HCT116 (cell line): Measurements from ENCODE around the gene CARD9. TPM values are rescaled to one million over a fixed set of nuclear protein-coding genes. Genes with fewer than 3 reads are reported as not detected.

Experiments
- ATAC-seq: fragments of 200-7000 bp; cut with Tn5 transposase; 2 replicates; pipeline ENCODE4 v1.9.1; 2020; ENCODE audit warnings: mild to moderate bottlenecking, moderate library complexity
- BruUV-seq: library from RNA; stranded (reverse); fragments of 400-500 nt; replicated peaks from 2 replicates; lab custom pipeline; 2021; lab: Mats Ljungman, UMichigan
- CTCF ChIA-PET: fragments of 300-600 bp; sonication (Branson Sonifier 250); formaldehyde crosslinking; loops from one replicate; lab custom pipeline; 2021; ENCODE audit warnings: antibody characterized with exemption; lab: Charles Lee
- POLR2A ChIA-PET: fragments of 300-600, 350-600 bp; sonication (Branson Sonifier 250); formaldehyde crosslinking; loops from one replicate; lab custom pipeline; 2021; ENCODE audit warnings: antibody characterized with exemption; lab: Charles Lee
- RAD21 ChIA-PET, 2 experiments: fragments of 300-600 bp; sonication (Branson Sonifier 250); formaldehyde crosslinking; loops; one replicate each; lab custom pipeline; 2023; ENCODE audit warnings: low total read pairs in 2 of 2; ENCODE audit not compliant: uncharacterized antibody in 2 of 2, unreplicated experiment in 2 of 2, low non-redundant PET in 1 of 2; lab: Charles Lee
- DNase-seq: peaks from one replicate; pipeline ENCODE4 v3.0.0-alpha.2; 2010; ENCODE audit warnings: low read depth, low spot score
- H2AFZ ChIP-seq: fragments of 200-600 bp; shearing (Covaris generic), sonication (generic); 2 replicates; pipeline ENCODE4 v1.6.1; 2017; ENCODE audit warnings: low read depth, mixed run types, mixed read lengths, antibody characterized with exemption, low read length; ENCODE audit not compliant: poor library complexity, severe bottlenecking
- H3K27ac ChIP-seq: 2 replicates; pipeline ENCODE4 v1.5.1; 2012; ENCODE audit warnings: low read depth, low read length
- H3K27me3 ChIP-seq: fragments of 200-600 bp; sonication (generic); 2 replicates; pipeline ENCODE4 v1.6.1; 2016; ENCODE audit warnings: mixed run types, low read length, mixed read lengths; ENCODE audit not compliant: insufficient read depth
- H3K36me3 ChIP-seq, 2 experiments: fragments of 200-500 bp in 1 of 2; fragments of 200-600 bp in 1 of 2; sonication (Bioruptor generic) in 1 of 2; sonication (generic) in 1 of 2; 2 replicates each; pipeline versions ENCODE4 v1.5.1 to v1.6.1; 2014 to 2016; ENCODE audit warnings: low read length in 2 of 2, inconsistent platforms in 1 of 2, mixed read lengths in 1 of 2, mixed run types in 1 of 2; ENCODE audit not compliant: insufficient read depth in 2 of 2, control insufficient read depth in 1 of 2
- H3K4me1 ChIP-seq, 2 experiments: fragments of 200-600 bp in 1 of 2; sonication (generic) in 1 of 2; 2 replicates each; pipeline versions ENCODE4 v1.5.1 to v1.6.1; 2012 to 2017; ENCODE audit warnings: low read length in 2 of 2, inconsistent platforms in 1 of 2, mild to moderate bottlenecking in 1 of 2, mixed read lengths in 1 of 2, mixed run types in 1 of 2, moderate library complexity in 1 of 2; ENCODE audit not compliant: insufficient read depth in 2 of 2, control insufficient read depth in 1 of 2
- H3K4me2 ChIP-seq: fragments of 200-600 bp; sonication (generic); 2 replicates; pipeline ENCODE4 v1.6.1; 2017; ENCODE audit warnings: mixed run types, low read length, mixed read lengths
- H3K4me3 ChIP-seq, 2 experiments: fragments of 200-600 bp in 1 of 2; sonication (generic) in 1 of 2; replicated peaks in 1 of 2; 2 replicates each; pipeline ENCODE4 v1.5.1; 2011 to 2016; ENCODE audit warnings: low read length in 2 of 2, control low read depth in 1 of 2, low read depth in 1 of 2, mild to moderate bottlenecking in 1 of 2, mixed read lengths in 1 of 2, mixed run types in 1 of 2
- H3K79me2 ChIP-seq: fragments of 200-600 bp; sonication (generic); 2 replicates; pipeline ENCODE4 v1.6.1; 2017; ENCODE audit warnings: mild to moderate bottlenecking, mixed run types, low read length, moderate library complexity, mixed read lengths; ENCODE audit not compliant: insufficient read depth
- H3K9ac ChIP-seq: fragments of 200-600 bp; sonication (generic); 2 replicates; pipeline ENCODE4 v1.6.1; 2016; ENCODE audit warnings: low read length, mixed read lengths
- H3K9me2 ChIP-seq: fragments of 200-600 bp; sonication (generic), shearing (Covaris generic); 2 replicates; pipeline ENCODE4 v1.6.1; 2017; ENCODE audit warnings: mixed run types, mild to moderate bottlenecking, moderate library complexity; ENCODE audit not compliant: insufficient read depth
- H3K9me3 ChIP-seq, 2 experiments: fragments of 200-500 bp in 1 of 2; fragments of 200-600 bp in 1 of 2; sonication (Bioruptor generic) in 1 of 2; sonication (generic) in 1 of 2; 2 replicates each; pipeline ENCODE4 v1.6.1; 2014 to 2017; ENCODE audit warnings: low read length in 2 of 2, mixed read lengths in 2 of 2, inconsistent platforms in 1 of 2, low read depth in 1 of 2, mild to moderate bottlenecking in 1 of 2, mixed run types in 1 of 2, moderate library complexity in 1 of 2; ENCODE audit not compliant: control insufficient read depth in 1 of 2, insufficient read depth in 1 of 2
- H4K20me1 ChIP-seq: fragments of 200-600 bp; sonication (generic), shearing (Covaris generic); 2 replicates; pipeline ENCODE4 v1.6.1; 2017; ENCODE audit warnings: mixed run types, mild to moderate bottlenecking, moderate library complexity; ENCODE audit not compliant: insufficient read depth
- CBX3 ChIP-seq: IDR thresholded peaks from 2 replicates; pipeline ENCODE4 v1.6.1; 2012; ENCODE audit warnings: low read depth
- CEBPB ChIP-seq: IDR thresholded peaks from 2 replicates; pipeline ENCODE4 v1.6.1; 2012; ENCODE audit warnings: low read depth
- EGR1 ChIP-seq: IDR thresholded peaks from 2 replicates; pipeline ENCODE4 v1.6.1; 2012; ENCODE audit warnings: low read depth
- POLR2A ChIP-seq: IDR thresholded peaks from 2 replicates; pipeline ENCODE4 v1.7.0; 2011; ENCODE audit warnings: borderline replicate concordance; ENCODE audit not compliant: insufficient read depth, insufficient read length; ENCODE audit errors: extremely low read depth
- POLR2AphosphoS5 ChIP-seq: IDR thresholded peaks from 2 replicates; pipeline ENCODE4 v1.6.1; 2011; ENCODE audit warnings: mild to moderate bottlenecking, low read depth, low read length, moderate library complexity
- RAD21 ChIP-seq: IDR thresholded peaks from 2 replicates; pipeline ENCODE4 v1.6.1; 2012; ENCODE audit warnings: low read depth, mild to moderate bottlenecking
- SRF ChIP-seq: IDR thresholded peaks from 2 replicates; pipeline ENCODE4 v1.6.1; 2012; ENCODE audit warnings: low read depth
- ZFX ChIP-seq: fragments of 450-650 bp; IDR thresholded peaks from 2 replicates; pipeline ENCODE4 v1.6.1; 2017
- ZNF274 ChIP-seq: fragments of 200-500 bp; sonication (Bioruptor generic); IDR thresholded peaks from 2 replicates; pipeline ENCODE4 v1.6.1; 2014; ENCODE audit warnings: mild to moderate bottlenecking, low read depth, low read length, inconsistent platforms
- intact Hi-C: fragments of 100-400 bp; cut with micrococcal nuclease; formaldehyde crosslinking; loops from 2 replicates; pipeline ENCODE4 v1.10.0; 2022
- total RNA-seq: library from RNA; stranded (reverse); gene quantifications from one replicate; pipeline ENCODE4 v1.2.1, GENCODE V29; 2021; ENCODE audit not compliant: unreplicated experiment
- TF ChIP-seq, protein P1 (sequence below): IDR thresholded peaks from 2 replicates; pipeline ENCODE4 v1.6.1; 2012
- TF ChIP-seq, protein P2 (sequence below): IDR thresholded peaks from 2 replicates; pipeline ENCODE4 v1.6.1; 2011; ENCODE audit warnings: mild to moderate bottlenecking, low read length, moderate library complexity; ENCODE audit not compliant: insufficient replicate concordance; ENCODE audit errors: extremely low read depth

Gene CARD9
- total RNA-seq, 1 experiment from 2014 or later = 1.2 TPM

DNA sequence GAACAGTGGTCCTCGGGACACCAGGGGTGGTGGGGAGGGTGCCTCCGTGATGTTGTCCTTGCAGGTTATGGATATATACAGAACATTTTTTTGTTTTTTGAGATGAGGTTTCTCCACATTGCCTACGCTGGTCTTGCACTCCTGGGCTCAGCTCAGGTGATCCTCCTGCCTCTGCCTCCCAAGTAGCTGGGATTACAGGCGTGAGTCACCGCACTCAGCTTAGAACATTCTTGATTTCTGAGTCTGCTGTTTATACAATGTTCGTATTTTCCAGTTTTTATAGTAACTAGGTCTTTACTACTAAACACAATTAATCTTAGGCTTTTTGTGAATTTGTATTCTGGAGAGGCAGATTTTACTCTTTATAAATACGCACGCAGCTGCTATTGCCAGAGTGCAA is 43.0 kb upstream of the CARD9 start:
- Histone ChIP-seq H3K36me3 (peaks cover 55 to 78% of the 10 kb centered on the region in 2 experiments), H2AFZ (no peak overlapping the region), H3K9me2 (no peaks in the 10 kb centered on the region), H3K4me2 (no peak overlapping the region), H3K79me2 (peaks cover 55% of the 10 kb centered on the region), H3K4me1 (peaks cover 7 to 8% of the 10 kb centered on the region in 2 experiments), H3K27ac (no peak overlapping the region), H3K9me3 (no peaks in the 10 kb centered on the region), H3K27me3 (no peaks in the 10 kb centered on the region), H3K9ac (no peak overlapping the region), H3K4me3 (no peak overlapping the region), H4K20me1 (no peaks in the 10 kb centered on the region)
- ATAC-seq (no peak), DNase-seq (no peak)
- CTCF ChIA-PET = no interaction called here
- intact Hi-C loops = no loop called here
- TF ChIP-seq ZFX = no peak
- TF ChIP-seq RAD21 = no peak
- no peak for TF ChIP-seq ZNF274
- no peak for TF ChIP-seq SRF
- TF ChIP-seq POLR2AphosphoS5 = no peak
- no peak for TF ChIP-seq POLR2A
- TF ChIP-seq, protein P1, sequence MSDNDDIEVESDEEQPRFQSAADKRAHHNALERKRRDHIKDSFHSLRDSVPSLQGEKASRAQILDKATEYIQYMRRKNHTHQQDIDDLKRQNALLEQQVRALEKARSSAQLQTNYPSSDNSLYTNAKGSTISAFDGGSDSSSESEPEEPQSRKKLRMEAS = no peak
- TF ChIP-seq CBX3 = no peak
- TF ChIP-seq CEBPB = no peak
- TF ChIP-seq, protein P2, sequence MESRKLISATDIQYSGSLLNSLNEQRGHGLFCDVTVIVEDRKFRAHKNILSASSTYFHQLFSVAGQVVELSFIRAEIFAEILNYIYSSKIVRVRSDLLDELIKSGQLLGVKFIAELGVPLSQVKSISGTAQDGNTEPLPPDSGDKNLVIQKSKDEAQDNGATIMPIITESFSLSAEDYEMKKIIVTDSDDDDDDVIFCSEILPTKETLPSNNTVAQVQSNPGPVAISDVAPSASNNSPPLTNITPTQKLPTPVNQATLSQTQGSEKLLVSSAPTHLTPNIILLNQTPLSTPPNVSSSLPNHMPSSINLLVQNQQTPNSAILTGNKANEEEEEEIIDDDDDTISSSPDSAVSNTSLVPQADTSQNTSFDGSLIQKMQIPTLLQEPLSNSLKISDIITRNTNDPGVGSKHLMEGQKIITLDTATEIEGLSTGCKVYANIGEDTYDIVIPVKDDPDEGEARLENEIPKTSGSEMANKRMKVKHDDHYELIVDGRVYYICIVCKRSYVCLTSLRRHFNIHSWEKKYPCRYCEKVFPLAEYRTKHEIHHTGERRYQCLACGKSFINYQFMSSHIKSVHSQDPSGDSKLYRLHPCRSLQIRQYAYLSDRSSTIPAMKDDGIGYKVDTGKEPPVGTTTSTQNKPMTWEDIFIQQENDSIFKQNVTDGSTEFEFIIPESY = no peak
- no peak for TF ChIP-seq EGR1
- POLR2A ChIA-PET = no interaction called here
- BruUV-seq = no TSS peak
- RAD21 ChIA-PET = no interaction called here
